ENCODE results near the gene KCTD11.

DNA sequence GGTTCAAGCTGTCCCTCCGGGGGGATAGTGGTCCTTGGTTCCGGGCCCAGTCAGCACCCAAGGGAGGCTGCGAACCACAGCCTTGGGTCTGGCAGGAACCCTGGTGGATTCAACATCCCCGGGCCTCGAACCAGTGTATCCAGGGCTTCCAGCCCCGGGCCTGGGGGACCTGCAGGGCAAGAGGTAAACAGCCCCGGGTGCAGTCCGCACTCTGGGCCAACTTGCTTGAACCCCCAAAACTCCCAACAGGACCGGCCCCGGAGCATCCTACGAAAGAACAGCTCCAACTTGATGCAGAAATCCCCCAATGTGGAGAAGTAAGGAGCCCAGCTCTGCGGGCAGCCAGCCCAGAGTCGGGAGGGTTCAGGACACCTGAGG lies 21.3 kb upstream of the KCTD11 start:
- no peak for TF ChIP-seq ZNF274 (IDR thresholded peaks at IDR 0.05; ENCODE audit: low read depth, low read length)
- TF ChIP-seq, protein P1, sequence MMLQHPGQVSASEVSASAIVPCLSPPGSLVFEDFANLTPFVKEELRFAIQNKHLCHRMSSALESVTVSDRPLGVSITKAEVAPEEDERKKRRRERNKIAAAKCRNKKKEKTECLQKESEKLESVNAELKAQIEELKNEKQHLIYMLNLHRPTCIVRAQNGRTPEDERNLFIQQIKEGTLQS (IDR thresholded peaks at IDR 0.05): no peak
- no peak for TF ChIP-seq ZFX (IDR thresholded peaks at IDR 0.05)
- TF ChIP-seq, protein P2, sequence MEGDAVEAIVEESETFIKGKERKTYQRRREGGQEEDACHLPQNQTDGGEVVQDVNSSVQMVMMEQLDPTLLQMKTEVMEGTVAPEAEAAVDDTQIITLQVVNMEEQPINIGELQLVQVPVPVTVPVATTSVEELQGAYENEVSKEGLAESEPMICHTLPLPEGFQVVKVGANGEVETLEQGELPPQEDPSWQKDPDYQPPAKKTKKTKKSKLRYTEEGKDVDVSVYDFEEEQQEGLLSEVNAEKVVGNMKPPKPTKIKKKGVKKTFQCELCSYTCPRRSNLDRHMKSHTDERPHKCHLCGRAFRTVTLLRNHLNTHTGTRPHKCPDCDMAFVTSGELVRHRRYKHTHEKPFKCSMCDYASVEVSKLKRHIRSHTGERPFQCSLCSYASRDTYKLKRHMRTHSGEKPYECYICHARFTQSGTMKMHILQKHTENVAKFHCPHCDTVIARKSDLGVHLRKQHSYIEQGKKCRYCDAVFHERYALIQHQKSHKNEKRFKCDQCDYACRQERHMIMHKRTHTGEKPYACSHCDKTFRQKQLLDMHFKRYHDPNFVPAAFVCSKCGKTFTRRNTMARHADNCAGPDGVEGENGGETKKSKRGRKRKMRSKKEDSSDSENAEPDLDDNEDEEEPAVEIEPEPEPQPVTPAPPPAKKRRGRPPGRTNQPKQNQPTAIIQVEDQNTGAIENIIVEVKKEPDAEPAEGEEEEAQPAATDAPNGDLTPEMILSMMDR (IDR thresholded peaks at IDR 0.05 in 2 of 3, conservative IDR thresholded peaks at IDR 0.05 in 1 of 3; ENCODE audit: borderline replicate concordance in 1 of 3, insufficient read depth in 1 of 3, low read depth in 2 of 3, low read length in 2 of 3): no peak
- no peak for TF ChIP-seq POLR2AphosphoS5 (IDR thresholded peaks at IDR 0.05; ENCODE audit: low read depth, low read length)
- TF ChIP-seq, protein P3, sequence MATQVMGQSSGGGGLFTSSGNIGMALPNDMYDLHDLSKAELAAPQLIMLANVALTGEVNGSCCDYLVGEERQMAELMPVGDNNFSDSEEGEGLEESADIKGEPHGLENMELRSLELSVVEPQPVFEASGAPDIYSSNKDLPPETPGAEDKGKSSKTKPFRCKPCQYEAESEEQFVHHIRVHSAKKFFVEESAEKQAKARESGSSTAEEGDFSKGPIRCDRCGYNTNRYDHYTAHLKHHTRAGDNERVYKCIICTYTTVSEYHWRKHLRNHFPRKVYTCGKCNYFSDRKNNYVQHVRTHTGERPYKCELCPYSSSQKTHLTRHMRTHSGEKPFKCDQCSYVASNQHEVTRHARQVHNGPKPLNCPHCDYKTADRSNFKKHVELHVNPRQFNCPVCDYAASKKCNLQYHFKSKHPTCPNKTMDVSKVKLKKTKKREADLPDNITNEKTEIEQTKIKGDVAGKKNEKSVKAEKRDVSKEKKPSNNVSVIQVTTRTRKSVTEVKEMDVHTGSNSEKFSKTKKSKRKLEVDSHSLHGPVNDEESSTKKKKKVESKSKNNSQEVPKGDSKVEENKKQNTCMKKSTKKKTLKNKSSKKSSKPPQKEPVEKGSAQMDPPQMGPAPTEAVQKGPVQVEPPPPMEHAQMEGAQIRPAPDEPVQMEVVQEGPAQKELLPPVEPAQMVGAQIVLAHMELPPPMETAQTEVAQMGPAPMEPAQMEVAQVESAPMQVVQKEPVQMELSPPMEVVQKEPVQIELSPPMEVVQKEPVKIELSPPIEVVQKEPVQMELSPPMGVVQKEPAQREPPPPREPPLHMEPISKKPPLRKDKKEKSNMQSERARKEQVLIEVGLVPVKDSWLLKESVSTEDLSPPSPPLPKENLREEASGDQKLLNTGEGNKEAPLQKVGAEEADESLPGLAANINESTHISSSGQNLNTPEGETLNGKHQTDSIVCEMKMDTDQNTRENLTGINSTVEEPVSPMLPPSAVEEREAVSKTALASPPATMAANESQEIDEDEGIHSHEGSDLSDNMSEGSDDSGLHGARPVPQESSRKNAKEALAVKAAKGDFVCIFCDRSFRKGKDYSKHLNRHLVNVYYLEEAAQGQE (IDR thresholded peaks at IDR 0.05; ENCODE audit: low read depth): no peak
